Small intestine (tissue), 7 donors: Measurements from ENCODE around the gene ATG4B. TPM values are rescaled to one million over a fixed set of nuclear protein-coding genes. Genes with fewer than 3 reads are reported as not detected.

Experiments used
- DNase-seq, 2 donors: peaks; one replicate each; pipeline versions ENCODE4 v3.0.0 to v3.0.0-alpha.2; 2013
- FAIRE-seq: peaks from 2 replicates; lab custom pipeline; 2012; peaks lifted over from hg19 to GRCh38; lab: Jason Lieb, UNC
- H3K27ac ChIP-seq, 3 donors: one replicate each; pipeline ENCODE4 v1.5.1; 2013; ENCODE audit warnings: low read length in 2 of 3, mild to moderate bottlenecking in 2 of 3, control low read depth in 1 of 3, inconsistent platforms in 1 of 3, low read depth in 1 of 3, moderate library complexity in 1 of 3
- H3K27me3 ChIP-seq, 3 donors: one replicate each; pipeline ENCODE4 v1.6.1; 2013; ENCODE audit warnings: low read length in 3 of 3, inconsistent platforms in 1 of 3; ENCODE audit not compliant: control insufficient read depth in 3 of 3, insufficient read depth in 3 of 3
- H3K36me3 ChIP-seq, 3 donors: one replicate each; pipeline ENCODE4 v1.6.1; 2013; ENCODE audit warnings: low read length in 3 of 3, inconsistent platforms in 1 of 3, low read depth in 1 of 3, mild to moderate bottlenecking in 1 of 3, moderate library complexity in 1 of 3; ENCODE audit not compliant: control insufficient read depth in 3 of 3, insufficient read depth in 2 of 3
- H3K4me1 ChIP-seq, 3 donors: one replicate each; pipeline ENCODE4 v1.6.1; 2013; ENCODE audit warnings: low read length in 2 of 3, inconsistent platforms in 1 of 3, low read depth in 1 of 3, mild to moderate bottlenecking in 1 of 3, moderate library complexity in 1 of 3; ENCODE audit not compliant: control insufficient read depth in 3 of 3, insufficient read depth in 2 of 3
- H3K4me3 ChIP-seq, 3 donors: one replicate each; pipeline ENCODE4 v1.5.1; 2013; ENCODE audit warnings: low read length in 3 of 3, control low read depth in 1 of 3, inconsistent platforms in 1 of 3, low read depth in 1 of 3, mild to moderate bottlenecking in 1 of 3, moderate library complexity in 1 of 3
- H3K9me3 ChIP-seq, 2 donors: one replicate each; pipeline ENCODE4 v1.6.1; 2013; ENCODE audit warnings: low read depth in 1 of 2, low read length in 1 of 2; ENCODE audit not compliant: control insufficient read depth in 2 of 2, insufficient read depth in 1 of 2
- WGBS, 3 donors: extraction: QIAGEN DNeasy Blood & Tissue Kit; methylation state at CpG; one replicate each; pipeline ENCODE4 v1.1.7; 2013; 5-methylcytosine and 5-hydroxymethylcytosine counted together
- polyA plus RNA-seq, 4 donors: library from polyadenylated mRNA; stranded (reverse) in 3 of 4; unstranded in 1 of 4; fragments of 200-250 nt in 3 of 4; fragments of 120-200 nt in 1 of 4; gene quantifications; one replicate each; pipeline versions ENCODE4 v1.2.1 to v1.2.3, GENCODE V29; 2013
- donor health status: healthy with polysubstance abuse.
- donor health status: control.
- donor health status: control.
- donor health status: Bipolar disorder and iron deficiency.
- donor health status: healthy.

ATG4B gene
- polyA plus RNA-seq, 4 donors = 44.2 to 196 (median 85.0) TPM

DNA sequence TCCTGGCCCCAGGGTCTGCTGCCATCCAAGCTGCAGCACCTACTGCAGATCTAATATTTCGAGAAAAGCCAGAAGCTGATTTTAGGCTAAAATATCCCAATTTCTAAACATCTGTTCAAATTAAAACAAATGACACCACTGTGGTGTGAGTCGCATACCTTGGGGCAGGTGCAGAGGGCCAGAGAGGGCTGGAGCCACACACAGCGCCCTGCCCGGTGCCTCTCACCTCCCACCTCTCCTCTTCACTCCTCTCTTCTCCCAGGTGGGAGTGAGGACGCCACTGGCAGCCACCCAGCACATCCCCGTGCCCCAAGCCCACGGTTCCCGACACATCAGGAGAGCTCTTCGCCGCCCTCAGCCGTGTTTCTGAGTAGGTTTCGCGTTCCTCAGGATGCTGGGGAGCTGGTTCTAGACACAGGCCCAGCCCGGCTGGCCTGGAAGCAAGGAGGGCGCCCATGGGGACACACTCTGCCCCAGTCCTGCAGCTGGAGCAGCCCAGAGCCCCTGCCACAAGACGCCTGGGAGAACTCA, 21.9 kb upstream of the ATG4B start:
- Histone ChIP-seq H3K36me3 (peaks cover 0 to 41% (median 1%) of the 10 kb centered on the region in 3 donors), H3K4me3 (no peak overlapping the region), H3K9me3 (no peaks in the 10 kb centered on the region), H3K27ac (no peak overlapping the region), H3K4me1 (peaks cover 0 to 6% (median 1%) of the 10 kb centered on the region in 3 donors), H3K27me3 (no peaks in the 10 kb centered on the region)
- FAIRE-seq = no peak
- WGBS, 3 donors = 92 to 95% (median 94%) methylated on average over 16 of the region's 16 CpGs
- no peak for DNase-seq

DNA sequence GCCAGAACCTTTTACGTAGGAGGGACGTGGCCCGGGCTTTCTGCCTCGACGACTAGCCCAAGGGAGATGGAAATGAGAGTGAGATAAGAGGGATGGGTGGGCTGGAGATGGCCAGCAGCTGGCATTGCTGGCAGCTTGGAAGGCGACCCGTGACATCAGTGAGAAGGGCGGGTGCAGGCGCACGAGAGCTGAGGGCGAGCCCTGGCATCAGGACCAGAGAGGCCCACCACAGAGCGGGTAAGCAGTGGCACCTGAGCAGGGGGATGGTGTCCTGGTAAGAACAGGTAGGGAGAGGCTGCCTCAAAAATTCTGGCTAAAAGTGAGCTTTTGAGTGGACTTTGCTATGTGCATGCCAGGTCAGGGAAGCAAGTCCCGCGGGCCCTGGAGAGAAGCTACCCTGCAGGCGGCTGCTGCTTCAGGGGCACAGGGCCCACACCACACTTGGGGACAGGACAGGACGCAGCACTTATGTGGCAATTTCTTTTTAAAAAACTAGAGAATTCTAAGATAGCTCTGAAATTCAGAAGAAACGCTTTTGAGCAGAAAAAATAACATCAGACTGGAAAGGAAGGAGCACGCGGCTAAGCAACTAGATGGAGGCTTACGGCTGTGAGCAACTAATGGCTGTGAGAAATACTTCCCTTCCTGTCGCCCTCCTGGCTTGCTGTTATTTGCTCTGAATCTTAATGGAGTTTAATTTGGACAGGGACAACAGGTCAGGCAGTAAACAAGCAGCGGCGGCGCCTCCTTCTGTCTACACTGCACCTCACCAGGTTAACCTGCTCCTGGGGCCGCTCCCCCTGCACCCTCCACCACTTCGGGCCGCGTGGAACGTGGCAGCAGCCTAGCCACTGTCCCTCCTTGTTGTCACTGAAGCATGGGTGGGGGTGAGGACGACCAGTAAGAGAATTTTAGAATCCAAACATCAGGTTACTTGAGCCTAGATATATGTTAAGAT, 21.0 kb upstream of the ATG4B start:
- H3K27me3 ChIP-seq = no peaks in the 10 kb centered on the region
- FAIRE-seq = no peak
- H3K9me3 ChIP-seq = no peaks in the 10 kb centered on the region
- 91 to 95% (median 93%) methylated on average over 30 of the region's 30 CpGs for WGBS, 3 donors
- H3K4me3 ChIP-seq = peak overlapping the region in 2 of 3 donors; percentile 11 to 37
- peaks cover 0 to 1% (median 0%) of the 10 kb centered on the region in 3 donors for H3K4me1 ChIP-seq
- peaks cover 0 to 41% (median 1%) of the 10 kb centered on the region in 3 donors for H3K36me3 ChIP-seq
- DNase-seq = no peak
- no peak overlapping the region for H3K27ac ChIP-seq

DNA sequence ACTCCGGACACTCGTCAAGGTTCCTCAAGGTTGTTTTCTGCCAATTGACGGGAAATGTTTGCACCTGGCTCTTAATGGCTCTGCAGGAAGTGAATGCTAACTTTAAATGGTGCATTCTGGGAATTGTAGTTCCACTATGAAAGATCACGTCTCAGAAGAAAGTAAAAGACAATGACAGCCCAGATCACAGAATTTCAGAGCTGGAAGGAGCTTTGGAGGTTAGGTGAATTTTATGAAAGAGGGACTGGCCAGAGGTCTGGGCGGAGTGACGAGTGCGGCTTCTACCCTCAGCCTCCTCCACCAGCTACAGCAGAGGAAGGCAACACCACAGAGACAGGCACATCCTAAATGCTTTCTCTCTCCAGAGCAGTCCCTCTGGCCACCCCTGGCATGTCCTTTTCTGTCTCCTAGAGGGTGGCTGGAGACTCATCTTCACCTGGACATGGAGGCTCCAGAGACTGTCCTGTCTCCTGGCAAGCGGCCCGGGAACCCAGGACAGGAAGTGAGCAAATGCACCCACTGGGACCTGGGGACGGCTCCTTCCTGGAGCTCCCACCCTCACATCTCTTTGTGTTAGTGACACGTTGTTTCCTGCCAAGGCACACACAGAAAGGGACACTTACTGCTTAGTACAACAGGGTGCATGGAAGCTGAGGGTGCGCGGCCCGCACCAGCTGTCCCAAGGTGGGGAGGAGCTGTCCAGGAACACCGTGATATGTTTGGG, 19.9 kb upstream of the ATG4B start:
- peak; percentile 68 to 72 for DNase-seq
- H3K27ac ChIP-seq = peak overlapping the region in 1 of 3 donors; percentile 65

DNA sequence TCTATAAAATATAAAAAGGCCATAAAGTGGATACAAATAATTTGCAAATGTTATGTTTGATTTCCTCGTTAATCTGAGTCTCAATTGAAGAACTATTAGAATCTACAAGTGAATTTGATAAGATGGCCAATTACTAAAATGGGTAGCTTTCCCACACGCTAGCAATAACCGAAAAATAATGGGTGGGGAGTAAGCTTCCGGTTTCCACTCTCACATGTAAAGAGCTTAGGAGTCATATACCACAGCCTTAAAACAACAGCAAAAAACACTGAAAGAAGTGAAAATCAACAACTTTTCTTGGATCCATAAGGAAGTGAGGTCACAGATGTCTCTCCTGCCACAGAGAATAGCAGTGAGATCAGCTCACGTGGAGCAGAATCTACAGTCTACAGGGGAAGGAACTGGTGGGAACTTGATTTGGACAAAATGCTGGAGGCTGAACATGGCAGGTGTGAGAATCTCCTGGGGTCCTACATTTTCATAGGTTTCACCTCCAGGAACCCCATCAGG, 19.1 kb upstream of the ATG4B start:
- no peak overlapping the region for H3K4me3 ChIP-seq
- H3K27ac ChIP-seq = peak overlapping the region in 1 of 3 donors; percentile 15
- DNase-seq (no peak), FAIRE-seq (no peak)
- H3K27me3 ChIP-seq = no peaks in the 10 kb centered on the region
- peaks cover 0 to 1% (median 0%) of the 10 kb centered on the region in 3 donors for H3K4me1 ChIP-seq
- 76 to 88% (median 80%) methylated on average over 5 of the region's 5 CpGs for WGBS, 3 donors
- peaks cover 0 to 41% (median 1%) of the 10 kb centered on the region in 3 donors for H3K36me3 ChIP-seq
- no peaks in the 10 kb centered on the region for H3K9me3 ChIP-seq

More for the DNA sequence above, 19.9 kb upstream of the ATG4B start:
- Histone ChIP-seq H3K9me3 (no peaks in the 10 kb centered on the region), H3K4me1 (peaks cover 0 to 1% (median 0%) of the 10 kb centered on the region in 3 donors), H3K27me3 (no peaks in the 10 kb centered on the region), H3K4me3 (peak overlapping the region in 2 of 3 donors; percentile 28 to 40), H3K36me3 (peaks cover 0 to 39% (median 1%) of the 10 kb centered on the region in 3 donors)
- WGBS, 3 donors = 49 to 60% (median 50%) methylated on average over 15 of the region's 15 CpGs
- no peak for FAIRE-seq

DNA sequence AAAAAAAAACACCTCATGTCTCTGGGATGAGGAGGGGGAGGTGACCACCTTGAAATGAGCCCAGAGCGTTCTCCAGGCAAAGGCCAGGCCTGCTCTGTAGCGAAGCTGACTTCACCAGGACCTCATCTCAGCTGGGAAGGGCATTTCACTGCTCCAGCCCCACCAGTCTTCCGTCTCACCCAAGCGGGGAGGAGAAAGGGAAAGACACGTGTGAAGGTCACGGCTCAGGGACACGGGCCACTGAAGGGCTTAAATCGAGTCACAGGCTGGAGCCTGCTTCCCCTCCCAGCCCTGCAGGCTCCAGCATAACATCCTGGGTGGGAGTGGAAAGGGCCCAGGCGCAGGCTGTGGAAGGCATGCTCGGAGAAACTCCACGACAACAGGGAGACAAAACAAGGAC, 18.7 kb upstream of the ATG4B start:
- FAIRE-seq = no peak

DNA sequence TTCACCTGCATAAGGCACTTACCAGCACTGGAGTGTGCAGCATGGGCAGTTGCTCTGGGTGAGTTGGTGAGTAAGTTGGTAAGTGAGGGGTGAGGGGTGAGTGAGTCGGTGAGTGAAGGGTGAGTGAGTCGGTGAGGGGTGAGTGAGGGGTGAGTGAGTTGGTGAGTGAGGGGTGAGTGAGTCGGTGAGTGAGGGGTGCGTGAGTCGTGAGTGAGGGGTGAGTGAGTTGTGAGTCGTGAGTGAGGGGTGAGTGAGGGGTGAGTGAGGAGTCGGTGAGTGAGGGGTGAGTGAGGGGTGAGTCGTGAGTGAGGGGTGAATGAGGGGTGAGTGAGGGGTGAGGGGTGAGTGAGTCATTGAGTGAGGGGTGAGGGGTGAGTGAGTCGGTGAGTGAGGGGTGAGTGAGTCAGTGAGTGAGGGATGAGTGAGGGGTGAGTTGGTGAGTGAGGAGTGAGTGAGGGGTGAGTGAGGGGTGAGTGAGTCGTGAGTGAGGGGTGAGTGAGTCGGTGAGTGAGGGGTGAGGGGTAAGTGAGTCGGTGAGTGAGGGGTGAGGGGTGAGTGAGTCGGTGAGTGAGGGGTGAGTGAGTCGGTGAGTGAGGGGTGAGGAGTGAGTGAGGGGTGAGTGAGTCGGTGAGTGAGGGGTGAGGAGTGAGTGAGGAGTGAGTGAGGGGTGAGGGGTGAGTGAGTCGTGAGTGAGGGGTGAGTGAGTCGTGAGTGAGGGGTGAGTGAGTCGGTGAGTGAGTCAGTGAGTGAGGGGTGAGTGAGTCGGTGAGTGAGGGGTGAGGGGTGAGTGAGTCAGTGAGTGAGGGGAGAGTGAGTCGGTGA, 17.7 kb upstream of the ATG4B start:
- FAIRE-seq (no peak), DNase-seq (no peak)
- Histone ChIP-seq H3K36me3 (peaks cover 0 to 51% (median 1%) of the 10 kb centered on the region in 3 donors), H3K27me3 (no peaks in the 10 kb centered on the region), H3K9me3 (no peaks in the 10 kb centered on the region), H3K27ac (no peak overlapping the region), H3K4me1 (peaks cover 0 to 1% (median 0%) of the 10 kb centered on the region in 3 donors), H3K4me3 (no peak overlapping the region)
- WGBS, 3 donors = 87 to 91% (median 88%) methylated on average over 20 of the region's 20 CpGs

More for the DNA sequence above, 18.7 kb upstream of the ATG4B start:
- H3K9me3 ChIP-seq = no peaks in the 10 kb centered on the region
- DNase-seq = no peak
- no peak overlapping the region for H3K27ac ChIP-seq
- H3K27me3 ChIP-seq = no peaks in the 10 kb centered on the region
- H3K4me3 ChIP-seq = no peak overlapping the region
- peaks cover 0 to 43% (median 1%) of the 10 kb centered on the region in 3 donors for H3K36me3 ChIP-seq
- peaks cover 0 to 1% (median 0%) of the 10 kb centered on the region in 3 donors for H3K4me1 ChIP-seq
- WGBS, 3 donors = 85 to 90% (median 89%) methylated on average over 11 of the region's 11 CpGs

DNA sequence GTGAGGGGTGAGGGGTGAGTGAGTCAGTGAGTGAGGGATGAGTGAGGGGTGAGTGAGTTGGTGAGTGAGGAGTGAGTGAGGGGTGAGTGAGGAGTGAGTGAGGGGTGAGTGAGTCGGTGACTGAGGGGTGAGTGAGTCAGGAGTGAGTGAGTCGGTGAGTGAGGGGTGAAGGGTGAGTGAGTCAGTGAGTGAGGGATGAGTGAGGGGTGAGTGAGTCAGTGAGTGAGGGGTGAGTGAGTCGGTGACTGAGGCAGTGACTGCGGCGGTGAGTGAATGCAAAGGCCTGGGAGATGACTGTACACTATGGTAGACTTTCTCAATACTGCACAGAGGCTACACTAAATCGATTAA, 17.1 kb upstream of the ATG4B start:
- H3K27me3 ChIP-seq = no peaks in the 10 kb centered on the region
- DNase-seq = no peak
- no peak overlapping the region for H3K27ac ChIP-seq
- H3K36me3 ChIP-seq = peaks cover 0 to 53% (median 1%) of the 10 kb centered on the region in 3 donors
- no peak overlapping the region for H3K4me3 ChIP-seq
- FAIRE-seq = no peak
- H3K4me1 ChIP-seq = peaks cover 0 to 1% (median 0%) of the 10 kb centered on the region in 3 donors
- no peaks in the 10 kb centered on the region for H3K9me3 ChIP-seq
- WGBS, 3 donors = 78 to 93% (median 80%) methylated on average over 6 of the region's 6 CpGs
